Endothelial cell of umbilical vein (primary cell): ENCODE measurements around the gene SELPLG. TPM values are rescaled to one million over a fixed set of nuclear protein-coding genes. Genes with fewer than 3 reads are reported as not detected.

Experiments
- BruUV-seq: library from RNA; stranded (reverse); fragments of 400-500 nt; replicated peaks from 2 replicates; lab custom pipeline; 2021; lab: Mats Ljungman, UMichigan
- CTCF ChIA-PET: fragments of 300-600, 350-600 bp; sonication (Branson Sonifier 250); formaldehyde crosslinking; loops from one replicate; lab custom pipeline; 2021; ENCODE audit warnings: antibody characterized with exemption, inconsistent platforms; lab: Charles Lee
- POLR2A ChIA-PET: fragments of 300-600, 350-600 bp; sonication (Branson Sonifier 250); formaldehyde crosslinking; loops from one replicate; lab custom pipeline; 2021; ENCODE audit warnings: antibody characterized with exemption, inconsistent platforms; lab: Charles Lee
- DNase-seq: peaks from one replicate; pipeline ENCODE4 v3.0.0-alpha.2; 2011; ENCODE audit warnings: low read depth, low spot score
- FAIRE-seq: peaks from 2 replicates; lab custom pipeline; 2011; peaks lifted over from hg19 to GRCh38; lab: Jason Lieb, UNC
- H2AFZ ChIP-seq: 2 replicates; pipeline ENCODE4 v1.6.0; 2012; ENCODE audit warnings: low read depth, low read length, control low read depth, inconsistent platforms
- H3K27ac ChIP-seq: 2 replicates; pipeline ENCODE4 v1.5.1; 2011; ENCODE audit warnings: low read depth, mild to moderate bottlenecking, control low read depth, low read length, moderate library complexity; ENCODE audit not compliant: insufficient read depth
- H3K27me3 ChIP-seq, 2 experiments: 2 replicates each; pipeline versions ENCODE4 v1.6.0 to v1.6.1; 2011; ENCODE audit warnings: low read length in 2 of 2, mixed read lengths in 1 of 2; ENCODE audit not compliant: control insufficient read depth in 2 of 2, insufficient read depth in 2 of 2
- H3K36me3 ChIP-seq, 2 experiments: 2 replicates in 1 of 2; 3 replicates in 1 of 2; pipeline ENCODE4 v1.5.1; 2011; ENCODE audit warnings: low read length in 2 of 2, mild to moderate bottlenecking in 1 of 2, moderate library complexity in 1 of 2; ENCODE audit not compliant: control insufficient read depth in 2 of 2, insufficient read depth in 2 of 2; ENCODE audit errors: extremely low read depth in 1 of 2
- H3K4me1 ChIP-seq: 3 replicates; pipeline ENCODE4 v1.5.1; 2011; ENCODE audit warnings: mild to moderate bottlenecking, low read length; ENCODE audit not compliant: control insufficient read depth, insufficient read depth; ENCODE audit errors: extremely low read depth
- H3K4me2 ChIP-seq: 2 replicates; pipeline ENCODE4 v1.6.1; 2011; ENCODE audit warnings: low read length, control low read depth, mixed read lengths; ENCODE audit not compliant: insufficient read depth
- H3K4me3 ChIP-seq, 3 experiments: fragments of 200-600 bp in 1 of 3; sonication (generic), shearing (Covaris generic) in 1 of 3; replicated peaks in 1 of 3; 2 replicates each; pipeline ENCODE4 v1.5.1; 2011 to 2016; ENCODE audit warnings: control low read depth in 3 of 3, low read length in 3 of 3, mild to moderate bottlenecking in 2 of 3, inconsistent platforms in 1 of 3, low read depth in 1 of 3, moderate library complexity in 1 of 3; ENCODE audit not compliant: insufficient read depth in 1 of 3
- H3K79me2 ChIP-seq: 2 replicates; pipeline ENCODE4 v1.6.0; 2012; ENCODE audit warnings: low read length, inconsistent platforms; ENCODE audit not compliant: control insufficient read depth, insufficient read depth
- H3K9ac ChIP-seq: replicated peaks from 2 replicates; pipeline ENCODE3; 2011; ENCODE audit warnings: low read length, control low read depth; ENCODE audit not compliant: insufficient read depth; ENCODE audit errors: extremely low read depth
- H3K9me1 ChIP-seq: replicated peaks from 3 replicates; pipeline ENCODE4 v1.6.0; 2011; ENCODE audit warnings: mild to moderate bottlenecking, low read length; ENCODE audit not compliant: control insufficient read depth, insufficient read depth; ENCODE audit errors: extremely low read depth
- H3K9me3 ChIP-seq: replicated peaks from 2 replicates; pipeline ENCODE4 v1.5.1; 2012; ENCODE audit warnings: low read length, inconsistent platforms; ENCODE audit not compliant: control insufficient read depth, insufficient read depth
- H4K20me1 ChIP-seq: replicated peaks from 2 replicates; pipeline ENCODE3; 2011; ENCODE audit warnings: mild to moderate bottlenecking, low read length; ENCODE audit not compliant: control insufficient read depth, insufficient read depth; ENCODE audit errors: extremely low read depth
- FOS ChIP-seq: IDR thresholded peaks from 2 replicates; pipeline ENCODE4 v1.6.1; 2011; ENCODE audit warnings: mild to moderate bottlenecking, low read length, moderate library complexity, borderline replicate concordance; ENCODE audit not compliant: insufficient read depth
- GATA2 ChIP-seq: IDR thresholded peaks from 2 replicates; pipeline ENCODE4 v1.7.0; 2011; ENCODE audit warnings: low read depth, mild to moderate bottlenecking, moderate library complexity, mixed read lengths, low read length; ENCODE audit not compliant: insufficient read length, insufficient read depth
- JUN ChIP-seq: IDR thresholded peaks from 2 replicates; pipeline ENCODE4 v1.6.1; 2011; ENCODE audit warnings: borderline replicate concordance, low read depth; ENCODE audit not compliant: insufficient read length, insufficient read depth
- POLR2A ChIP-seq: IDR thresholded peaks from 2 replicates; pipeline ENCODE4 v1.6.1; 2012; ENCODE audit warnings: low read depth, mild to moderate bottlenecking, control low read depth, low read length
- dilution Hi-C: fragments of 300-500 bp; cut with MboI; formaldehyde crosslinking; loops from one replicate; pipeline ENCODE4 v1.15.0; 2019; ENCODE audit warnings: low sequenced_read_pairs; ENCODE audit not compliant: extremely low pct_ligation_motif_present
- intact Hi-C: fragments of 100-400 bp; cut with micrococcal nuclease; formaldehyde crosslinking; loops from one replicate; pipeline ENCODE4 v1.10.0; 2022
- polyA plus RNA-seq, 4 experiments: library from polyadenylated mRNA; depleted of rRNA in 3 of 4; stranded (reverse) in 3 of 4; unstranded in 1 of 4; fragments of >200 nt; gene quantifications; 2 replicates each; pipeline versions ENCODE4 v1.2.1 to v1.2.3, GENCODE V29; 2011 to 2012; ENCODE audit warnings: missing spikeins in 1 of 4
- total RNA-seq: library from RNA; stranded (reverse); gene quantifications from 2 replicates; pipeline ENCODE4 v1.2.3, GENCODE V29; 2021
- TF ChIP-seq, protein P1 (sequence below): IDR thresholded peaks from 2 replicates; pipeline ENCODE4 v1.6.1; 2011; ENCODE audit not compliant: insufficient read depth, insufficient read length

The SELPLG gene
- total and polyA plus RNA-seq, 2 donors (not counting 3 experiments of a cell fraction or from before 2014, with no cell fraction given), result 1.0 to 1.2 TPM

DNA sequence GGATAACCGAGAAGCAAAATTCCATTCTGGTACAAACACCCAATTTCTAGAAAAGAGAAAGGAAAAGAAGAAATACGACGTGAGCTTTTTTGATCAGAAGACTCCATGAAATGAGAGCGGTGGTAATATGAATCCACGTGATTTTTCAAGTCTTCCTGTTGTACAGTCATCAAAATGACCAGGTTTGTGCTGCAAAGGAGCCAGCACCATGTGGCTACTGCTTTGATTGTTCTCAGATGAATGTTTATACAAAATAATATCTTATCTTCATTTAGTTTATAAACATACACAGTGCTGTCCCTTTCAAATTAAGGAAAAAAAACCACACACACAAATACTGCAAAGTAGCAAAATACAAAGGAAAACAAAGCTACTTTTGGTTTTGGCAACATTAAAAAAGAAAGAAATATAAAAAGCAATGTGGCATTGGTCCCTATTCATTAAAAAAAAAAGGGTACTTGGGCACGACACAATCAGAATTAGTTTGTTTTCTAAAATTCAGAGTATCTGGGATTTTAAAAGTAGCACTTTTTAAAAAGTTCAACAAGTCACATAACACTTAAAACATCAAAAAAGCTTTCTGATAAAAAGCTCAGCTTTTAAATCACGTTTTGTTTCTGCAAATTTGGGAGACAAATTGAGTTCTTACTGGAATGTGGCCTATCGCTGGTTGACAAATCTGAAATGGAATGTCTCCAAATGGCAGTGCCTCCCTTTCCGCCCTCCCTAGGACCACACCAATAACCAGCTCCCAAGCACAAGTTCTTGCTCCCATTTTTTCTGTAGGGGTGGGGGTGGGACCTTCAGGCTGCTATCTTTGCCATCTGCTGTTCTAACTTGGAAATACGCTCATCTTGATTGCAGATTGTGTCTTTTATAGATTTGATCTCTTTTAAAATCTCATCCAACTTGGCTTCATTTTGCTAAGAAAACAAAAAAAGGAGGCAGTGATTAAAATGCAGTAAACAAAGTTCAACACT lies 13.2 kb upstream of the SELPLG start:
- no peaks in the 10 kb centered on the region for H4K20me1 ChIP-seq
- ChIA-PET CTCF (interaction anchor here (0.8 to 3.6 kb wide), 10 partner anchors 9 to 448 kb away, joined by 3 to 26 read pairs (median 4); no protein-coding TSS in a partner anchor), POLR2A (no interaction called here)
- TF ChIP-seq, protein P1, sequence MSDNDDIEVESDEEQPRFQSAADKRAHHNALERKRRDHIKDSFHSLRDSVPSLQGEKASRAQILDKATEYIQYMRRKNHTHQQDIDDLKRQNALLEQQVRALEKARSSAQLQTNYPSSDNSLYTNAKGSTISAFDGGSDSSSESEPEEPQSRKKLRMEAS, result peak; percentile 54
- TF ChIP-seq GATA2 (peak; percentile 51), JUN (peak; percentile 22), POLR2A (no peak), FOS (peak; percentile 46)
- intact Hi-C loops (loop anchor here (5.0 kb wide), 1 partner anchor 205 kb away; no protein-coding TSS in a partner anchor), dilution Hi-C loops (no loop called here)
- no peak overlapping the region for H3K4me3 ChIP-seq
- peaks cover 62% of the 10 kb centered on the region for H3K4me1 ChIP-seq
- no TSS peak for BruUV-seq
- no peaks in the 10 kb centered on the region for H3K79me2 ChIP-seq
- H3K9ac ChIP-seq, result peak overlapping the region; percentile 28
- no peaks in the 10 kb centered on the region for H3K9me3 ChIP-seq
- DNase-seq (peak; percentile 65), FAIRE-seq (peak; percentile 38)
- H3K4me2 ChIP-seq, result peak overlapping the region; percentile 51
- no peaks in the 10 kb centered on the region for H3K9me1 ChIP-seq
- H3K36me3 ChIP-seq, result peaks cover 4 to 16% of the 10 kb centered on the region in 2 experiments
- H3K27me3 ChIP-seq, result no peaks in the 10 kb centered on the region
- no peak overlapping the region for H2AFZ ChIP-seq
- H3K27ac ChIP-seq, result peak overlapping the region; percentile 54
